Duodenal mucosa (tissue), 2 donors: ENCODE data around the gene SMIM33.
A peak's percentile ranks its signal among the peaks of the same experiment; 100 is the strongest.
"Not testable (repeated sequence)": the region's sequence is repeated elsewhere in the genome, so short reads cannot be mapped to it uniquely, and the experiment has no call there.

Experiments used
- H3K27ac ChIP-seq: one replicate; pipeline ENCODE4 v1.7.0; 2013; ENCODE audit warnings: low read depth, low read length
- H3K27me3 ChIP-seq, 2 donors: one replicate each; pipeline ENCODE4 v1.7.0; 2013; ENCODE audit warnings: low read length in 2 of 2, control low read depth in 1 of 2; ENCODE audit not compliant: insufficient read depth in 2 of 2, control insufficient read depth in 1 of 2
- H3K36me3 ChIP-seq, 2 donors: one replicate each; pipeline ENCODE4 v1.7.0; 2013; ENCODE audit warnings: low read length in 2 of 2, control low read depth in 1 of 2; ENCODE audit not compliant: insufficient read depth in 2 of 2, control insufficient read depth in 1 of 2
- H3K4me1 ChIP-seq, 2 donors: one replicate each; pipeline ENCODE4 v1.7.0; 2013; ENCODE audit warnings: low read length in 2 of 2, control low read depth in 1 of 2; ENCODE audit not compliant: insufficient read depth in 2 of 2, control insufficient read depth in 1 of 2
- H3K4me3 ChIP-seq, 2 donors: one replicate each; pipeline ENCODE4 v1.7.0; 2013; ENCODE audit warnings: low read length in 2 of 2, low read depth in 1 of 2
- H3K9ac ChIP-seq, 2 donors: one replicate each; pipeline ENCODE4 v1.7.0; 2013; ENCODE audit warnings: low read length in 2 of 2, low read depth in 1 of 2
- H3K9me3 ChIP-seq, 2 donors: one replicate each; pipeline ENCODE4 v1.7.0; 2013; ENCODE audit warnings: low read length in 2 of 2, control low read depth in 1 of 2; ENCODE audit not compliant: control insufficient read depth in 1 of 2

The SMIM33 gene

DNA sequence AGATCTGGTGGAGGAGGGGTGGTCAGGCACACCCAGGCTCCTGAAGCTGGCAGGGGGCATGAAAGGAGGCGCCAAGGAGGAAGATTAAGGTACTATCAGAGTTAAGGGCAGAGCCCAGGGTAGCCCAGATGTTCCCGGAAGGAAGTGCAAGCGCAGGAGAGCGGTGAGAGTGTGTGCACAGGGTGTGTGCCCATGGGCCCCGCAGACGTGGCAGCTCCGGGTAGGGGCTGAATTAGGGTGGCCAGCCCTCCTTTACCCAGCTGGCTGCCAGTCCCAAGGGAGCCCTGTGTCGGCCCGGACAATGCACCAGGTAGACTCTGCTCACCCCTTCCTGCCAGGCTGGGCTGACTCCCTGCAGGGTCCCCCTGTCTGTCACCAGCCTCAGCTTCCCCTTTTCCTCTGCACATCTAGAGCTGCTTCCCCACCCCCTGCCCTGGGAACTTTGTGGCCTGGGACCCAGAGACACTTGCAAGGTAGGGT lies at the start of gene SMIM33:
SMIM33 (plus strand) TSS at position 184 of the 480 bp plus-strand sequence; CDS start at position 302, 118 bp downstream.
- Histone ChIP-seq H3K36me3 (peaks cover 0 to 5% of the 10 kb centered on the region in 2 donors), H3K9ac (peak within 1 kb of the TSS; percentile 58 to 67), H3K27me3 (no peaks in the 10 kb centered on the region), H3K9me3 (no peaks in the 10 kb centered on the region), H3K4me1 (peaks cover 23 to 35% of the 10 kb centered on the region in 2 donors), H3K27ac (no peak within 1 kb of the TSS), H3K4me3 (peak within 1 kb of the TSS; percentile 54 to 60)

DNA sequence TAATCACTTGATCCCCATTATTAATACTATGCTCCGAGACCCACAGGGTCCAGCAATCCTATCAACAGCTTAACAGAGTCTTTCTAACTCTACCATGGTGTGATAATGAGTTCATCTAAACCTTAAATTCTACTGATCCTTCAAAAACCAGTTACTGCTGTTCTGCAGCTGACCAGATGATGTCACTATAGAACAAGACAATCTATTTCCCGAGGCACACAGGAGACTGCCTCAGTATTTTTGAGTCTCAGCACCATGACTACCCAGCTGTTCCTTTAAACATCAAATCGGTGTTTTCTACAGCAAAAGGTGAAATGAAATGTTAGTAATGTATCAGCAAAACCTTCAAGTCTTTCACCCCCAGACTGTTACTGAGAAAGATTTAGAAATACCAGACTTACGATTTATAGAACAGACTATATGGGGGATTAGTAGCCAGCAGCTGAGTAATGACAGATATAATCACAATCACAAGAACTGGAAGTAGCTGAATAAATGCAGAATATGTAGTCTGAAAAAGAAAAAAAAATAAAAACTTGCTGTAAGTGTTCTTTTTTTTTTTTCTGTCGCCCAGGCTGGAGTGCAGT lies 48.4 kb upstream of the SMIM33 start:
- peaks cover 0 to 4% of the 10 kb centered on the region in 2 donors for H3K36me3 ChIP-seq
- H3K27me3 ChIP-seq = no peaks in the 10 kb centered on the region
- peaks cover 20 to 23% of the 10 kb centered on the region in 2 donors for H3K4me1 ChIP-seq
- no peak overlapping the region for H3K4me3 ChIP-seq
- H3K27ac ChIP-seq = no peak overlapping the region
- no peaks in the 10 kb centered on the region for H3K9me3 ChIP-seq
- no peak overlapping the region for H3K9ac ChIP-seq

DNA sequence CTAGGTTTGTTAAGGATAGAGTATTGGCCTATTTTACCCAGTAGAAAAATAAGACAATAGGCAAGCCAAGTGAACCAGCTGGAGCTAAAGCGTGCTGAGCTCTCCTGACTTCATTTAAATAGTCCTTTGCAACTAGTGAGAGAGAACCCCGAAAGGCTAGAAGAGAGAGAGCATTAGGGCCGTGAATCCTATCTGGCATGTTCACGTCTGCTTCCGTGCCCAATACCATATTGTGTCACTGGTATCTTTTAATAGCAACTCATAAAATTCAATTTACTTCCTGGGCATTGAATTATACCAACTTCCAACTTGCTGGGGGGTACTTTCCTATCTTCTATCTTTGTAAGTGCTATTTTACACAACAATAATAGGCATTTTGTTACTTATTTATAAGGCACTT lies 45.3 kb upstream of the SMIM33 start:
- Histone ChIP-seq H3K27ac (no peak overlapping the region), H3K27me3 (no peaks in the 10 kb centered on the region), H3K4me3 (no peak overlapping the region), H3K9me3 (no peaks in the 10 kb centered on the region), H3K36me3 (peaks cover 0 to 4% of the 10 kb centered on the region in 2 donors), H3K4me1 (no peaks in the 10 kb centered on the region), H3K9ac (no peak overlapping the region)

DNA sequence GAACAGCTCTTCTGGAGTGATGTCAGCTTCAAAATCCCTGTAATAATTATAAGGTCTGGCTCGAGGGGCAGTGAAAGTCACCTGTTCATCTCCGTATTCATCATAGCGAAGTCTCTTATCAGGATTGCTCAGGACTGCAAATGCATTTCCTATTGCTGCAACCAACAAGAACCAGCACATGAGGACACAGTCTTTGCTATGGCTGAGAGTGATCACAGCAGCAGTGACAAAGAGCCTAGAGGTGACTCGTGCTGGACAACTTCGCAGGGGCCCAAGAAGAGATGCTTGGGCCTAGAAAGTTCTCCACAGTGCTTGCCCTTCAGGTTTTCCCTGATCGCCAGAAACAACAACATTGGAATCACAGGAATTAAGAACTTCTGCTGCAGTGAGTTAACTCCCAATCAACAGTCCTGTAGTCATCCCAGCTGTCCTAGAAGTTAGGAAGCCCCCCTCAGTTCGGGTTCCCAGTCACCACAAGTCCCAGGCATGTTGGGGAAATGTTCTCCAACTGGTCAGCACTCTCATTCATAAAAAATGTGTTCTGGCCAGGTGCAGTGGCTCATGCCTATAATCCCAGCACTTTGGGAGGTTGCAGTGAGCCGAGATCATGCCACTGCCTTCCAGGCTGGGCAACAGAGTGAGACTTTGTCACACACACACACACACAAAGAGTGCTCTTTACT lies 44.5 kb upstream of the SMIM33 start:
- H3K4me1 ChIP-seq = no peaks in the 10 kb centered on the region
- H3K4me3 ChIP-seq = no peak overlapping the region
- H3K27me3 ChIP-seq = no peaks in the 10 kb centered on the region
- H3K36me3 ChIP-seq = peaks cover 0 to 4% of the 10 kb centered on the region in 2 donors
- H3K9ac ChIP-seq = no peak overlapping the region
- no peak overlapping the region for H3K27ac ChIP-seq
- H3K9me3 ChIP-seq = no peaks in the 10 kb centered on the region

DNA sequence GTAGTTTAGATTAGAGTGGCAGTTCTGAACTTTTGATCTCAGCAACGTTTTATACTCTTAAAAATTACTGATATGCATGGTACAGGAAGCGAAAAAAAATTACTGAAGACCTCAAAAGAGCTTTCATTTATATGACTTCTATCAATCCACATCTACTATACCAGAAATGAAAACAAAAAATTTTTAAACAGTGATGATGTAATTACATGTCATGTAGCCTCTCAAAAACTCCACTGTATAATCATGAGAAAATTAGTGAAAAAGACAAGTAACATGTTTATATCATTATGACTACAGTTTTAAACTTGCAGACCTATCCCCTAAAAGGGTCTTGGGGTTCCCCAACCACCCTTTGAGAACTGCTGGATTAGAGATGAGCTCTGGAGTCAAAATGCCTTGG lies 40.8 kb upstream of the SMIM33 start:
- no peak overlapping the region for H3K27ac ChIP-seq
- H3K9ac ChIP-seq = no peak overlapping the region
- no peak overlapping the region for H3K4me3 ChIP-seq
- H3K27me3 ChIP-seq = no peaks in the 10 kb centered on the region
- H3K36me3 ChIP-seq = no peaks in the 10 kb centered on the region
- H3K4me1 ChIP-seq = no peaks in the 10 kb centered on the region
- H3K9me3 ChIP-seq = no peaks in the 10 kb centered on the region

GRCh38 chr5:139431706-139432105 lies 39.1 kb upstream of the SMIM33 start:
- H3K4me1 ChIP-seq = no peaks in the 10 kb centered on the region
- no peaks in the 10 kb centered on the region for H3K36me3 ChIP-seq
- H3K27me3 ChIP-seq = no peaks in the 10 kb centered on the region
- no peaks in the 10 kb centered on the region for H3K9me3 ChIP-seq
- no peak overlapping the region for H3K4me3 ChIP-seq
- H3K9ac ChIP-seq = no peak overlapping the region
- no peak overlapping the region for H3K27ac ChIP-seq

- H3K27ac ChIP-seq = no peak overlapping the region
- H3K9me3 ChIP-seq = no peaks in the 10 kb centered on the region
- H3K27me3 ChIP-seq = no peaks in the 10 kb centered on the region
- H3K36me3 ChIP-seq = no peaks in the 10 kb centered on the region
- H3K4me3 ChIP-seq = no peak overlapping the region
- H3K4me1 ChIP-seq = peaks cover 12 to 16% of the 10 kb centered on the region in 2 donors
- H3K9ac ChIP-seq = no peak overlapping the region
Measured at GRCh38 chr5:139435676-139436075, 35.1 kb upstream of the SMIM33 start.

DNA sequence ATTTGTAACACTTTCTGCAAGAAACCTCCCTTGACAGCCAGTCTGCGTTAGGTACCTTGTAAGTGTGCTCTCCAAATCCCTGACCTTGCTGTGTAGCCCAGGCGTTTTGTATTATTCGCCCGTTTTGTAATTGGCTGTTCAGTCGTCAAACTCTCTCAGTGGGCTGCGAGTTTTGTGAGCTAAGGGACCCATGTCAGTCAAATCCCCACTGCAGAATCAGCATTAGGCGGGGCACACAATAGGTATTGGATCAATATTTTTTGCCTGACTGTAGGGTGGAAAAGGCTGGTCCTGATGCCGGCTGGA lies 32.1 kb upstream of the SMIM33 start:
- no peaks in the 10 kb centered on the region for H3K36me3 ChIP-seq
- peak overlapping the region; percentile 83 to 93 for H3K4me3 ChIP-seq
- H3K27me3 ChIP-seq = no peaks in the 10 kb centered on the region
- H3K9ac ChIP-seq = peak overlapping the region in 1 of 2 donors; percentile 88
- no peaks in the 10 kb centered on the region for H3K9me3 ChIP-seq
- H3K27ac ChIP-seq = no peak overlapping the region
- peaks cover 12 to 16% of the 10 kb centered on the region in 2 donors for H3K4me1 ChIP-seq

- no peaks in the 10 kb centered on the region for H3K27me3 ChIP-seq
- H3K4me1 ChIP-seq = peaks cover 12 to 16% of the 10 kb centered on the region in 2 donors
- H3K9ac ChIP-seq = peak within 1 kb of the TSS; percentile 88
- no peaks in the 10 kb centered on the region for H3K9me3 ChIP-seq
- peak within 1 kb of the TSS; percentile 83 to 93 for H3K4me3 ChIP-seq
- no peaks in the 10 kb centered on the region for H3K36me3 ChIP-seq
- peak within 1 kb of the TSS; percentile 97 for H3K27ac ChIP-seq
Measured at GRCh38 chr5:139439013-139439903, 31.5 kb upstream of the SMIM33 start, which contains the start of gene DNAJC18. DNAJC18 (minus strand) TSS chr5:139439525; CDS start chr5:139439445, 80 bp downstream.

DNA sequence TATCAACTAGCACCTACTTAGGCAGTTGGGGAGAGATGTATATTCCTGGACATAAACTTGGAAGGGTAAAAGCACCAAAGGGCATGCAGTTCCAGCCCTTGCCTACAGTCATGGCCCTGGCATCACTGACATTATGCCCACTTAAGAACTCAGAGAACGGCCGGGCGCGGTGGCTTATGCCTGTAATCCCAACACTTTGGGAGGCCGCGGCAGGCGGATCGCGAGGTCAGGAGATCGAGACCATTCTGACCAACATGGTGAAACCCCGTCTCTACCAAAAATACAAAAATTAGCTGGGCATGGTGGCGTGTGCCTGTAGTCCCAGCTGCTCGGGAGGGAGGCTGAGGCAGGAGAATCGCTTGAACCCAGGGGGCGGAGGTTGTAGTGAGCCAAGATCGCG lies 30.4 kb upstream of the SMIM33 start:
- not testable (repeated sequence) for H3K4me3 ChIP-seq, H3K27me3 ChIP-seq, H3K36me3 ChIP-seq, H3K9me3 ChIP-seq, H3K9ac ChIP-seq, H3K27ac ChIP-seq
- peaks cover 12 to 16% of the 10 kb centered on the region in 2 donors for H3K4me1 ChIP-seq
